Activated CD8-positive, alpha-beta T cell treated with anti-CD3 and anti-CD28 coated beads, Interleukin-2, amount 10 ng/mL, durations not matched to agents 7 days and 5 days (primary cell): ENCODE measurements around the gene B4GALT5. TPM values are rescaled to one million over a fixed set of nuclear protein-coding genes. Genes with fewer than 3 reads are reported as not detected.
"Not testable (repeated sequence)": the region's sequence is repeated elsewhere in the genome, so short reads cannot be mapped to it uniquely, and the experiment has no call there.

Experiments
- ATAC-seq: fragments of 150-1000 bp; cut with Tn5 transposase; one replicate; pipeline ENCODE4 v1.10.0; 2021; ENCODE audit warnings: moderate library complexity
- CTCF ChIA-PET: fragments of 350-600 bp; sonication (Branson Sonifier 250); formaldehyde crosslinking; loops from one replicate; lab custom pipeline; 2021; ENCODE audit warnings: antibody characterized with exemption; lab: Charles Lee
- POLR2A ChIA-PET: fragments of 350-600 bp; sonication (Branson Sonifier 250); formaldehyde crosslinking; loops from one replicate; lab custom pipeline; 2021; ENCODE audit warnings: antibody characterized with exemption; lab: Charles Lee
- DNase-seq: peaks from one replicate; pipeline ENCODE4 v3.0.0-alpha.2; 2020
- H3K27ac Mint-ChIP-seq: one replicate; pipeline ENCODE4 v1.8.0; 2021; ENCODE audit warnings: mild to moderate bottlenecking, mixed read lengths
- H3K27me3 Mint-ChIP-seq: one replicate; pipeline ENCODE4 v1.8.0; 2021; ENCODE audit warnings: low read depth, mixed read lengths
- H3K36me3 Mint-ChIP-seq: one replicate; pipeline ENCODE4 v1.8.0; 2021; ENCODE audit warnings: low read depth, mixed read lengths
- H3K4me1 Mint-ChIP-seq: one replicate; pipeline ENCODE4 v1.8.0; 2021; ENCODE audit warnings: low read depth, mixed read lengths
- H3K4me3 Mint-ChIP-seq: one replicate; pipeline ENCODE4 v1.8.0; 2021; ENCODE audit warnings: mild to moderate bottlenecking, mixed read lengths
- H3K9me3 Mint-ChIP-seq: one replicate; pipeline ENCODE4 v1.8.0; 2022; ENCODE audit warnings: mixed read lengths; ENCODE audit not compliant: insufficient read depth
- total RNA-seq, 2 experiments: library from RNA; stranded (reverse); gene quantifications; one replicate each; pipeline ENCODE4 v1.2.3, GENCODE V29; 2021

The B4GALT5 gene
- 10 to 100 TPM; 13.3 to 13.4 TPM for total RNA-seq

- no peaks in the 10 kb centered on the region for H3K27me3 Mint-ChIP-seq
- CTCF ChIA-PET: interaction anchor here (0.5 to 4.4 kb wide), 4 partner anchors 44 to 171 kb away, joined by 3 to 19 read pairs (median 4); no protein-coding TSS in a partner anchor
- H3K27ac Mint-ChIP-seq: peak within 1 kb of the TSS; percentile 78
- DNase-seq (peak; percentile 65), ATAC-seq (peak; percentile 92)
- POLR2A ChIA-PET: interaction anchor here (0.7 to 1.2 kb wide), 2 partner anchors 172 to 202 kb away, joined by 3 read pairs; no protein-coding TSS in a partner anchor
- no peaks in the 10 kb centered on the region for H3K36me3 Mint-ChIP-seq
- H3K4me3 Mint-ChIP-seq: peak within 1 kb of the TSS; percentile 81
- H3K4me1 Mint-ChIP-seq: peaks cover 26% of the 10 kb centered on the region
- H3K9me3 Mint-ChIP-seq: no peaks in the 10 kb centered on the region
Measured at GRCh38 chr20:49713753-49714712, at the start of gene B4GALT5. B4GALT5 (minus strand) TSS chr20:49713878; CDS start chr20:49713690, 188 bp downstream.

GRCh38 chr20:49762940-49763766 lies 49.5 kb upstream of the B4GALT5 start:
- Mint-ChIP-seq H3K27me3 (peaks cover 49% of the 10 kb centered on the region), H3K27ac (no peak overlapping the region), H3K4me1 (peaks cover 15% of the 10 kb centered on the region), H3K4me3 (no peak overlapping the region), H3K36me3 (peaks cover 4% of the 10 kb centered on the region), H3K9me3 (no peaks in the 10 kb centered on the region)
- no peak for DNase-seq
- ChIA-PET POLR2A (no interaction called here), CTCF (no interaction called here)
- no peak for ATAC-seq

GRCh38 chr20:49761888-49762287 lies 48.2 kb upstream of the B4GALT5 start:
- H3K4me3 Mint-ChIP-seq, ATAC-seq, H3K9me3 Mint-ChIP-seq, H3K4me1 Mint-ChIP-seq, H3K27ac Mint-ChIP-seq, H3K36me3 Mint-ChIP-seq, CTCF ChIA-PET, POLR2A ChIA-PET, DNase-seq: not testable (repeated sequence)
- H3K27me3 Mint-ChIP-seq: peaks cover 53% of the 10 kb centered on the region

GRCh38 chr20:49759266-49759950 lies 45.7 kb upstream of the B4GALT5 start:
- ATAC-seq: no peak
- Mint-ChIP-seq H3K4me3 (no peak overlapping the region), H3K27me3 (peaks cover 48% of the 10 kb centered on the region), H3K36me3 (no peaks in the 10 kb centered on the region), H3K9me3 (no peaks in the 10 kb centered on the region), H3K27ac (no peak overlapping the region), H3K4me1 (no peaks in the 10 kb centered on the region)
- POLR2A ChIA-PET: no interaction called here
- CTCF ChIA-PET: interaction anchor here (1.6 kb wide), 1 partner anchor 42 kb away, joined by 4 read pairs; no protein-coding TSS in a partner anchor
- DNase-seq: no peak

- H3K9me3 Mint-ChIP-seq: no peaks in the 10 kb centered on the region
- peaks cover 46% of the 10 kb centered on the region for H3K27me3 Mint-ChIP-seq
- H3K27ac Mint-ChIP-seq: no peak overlapping the region
- POLR2A ChIA-PET: no interaction called here
- H3K4me3 Mint-ChIP-seq: no peak overlapping the region
- no peaks in the 10 kb centered on the region for H3K4me1 Mint-ChIP-seq
- DNase-seq (no peak), ATAC-seq (no peak)
- H3K36me3 Mint-ChIP-seq: no peaks in the 10 kb centered on the region
- CTCF ChIA-PET: interaction anchor here (1.5 to 1.6 kb wide), 2 partner anchors 43 to 148 kb away, joined by 4 read pairs; no protein-coding TSS in a partner anchor
Measured at GRCh38 chr20:49758781-49759180, 45.1 kb upstream of the B4GALT5 start.

- Mint-ChIP-seq H3K27me3 (peaks cover 47% of the 10 kb centered on the region), H3K4me1 (no peaks in the 10 kb centered on the region), H3K36me3 (no peaks in the 10 kb centered on the region), H3K9me3 (no peaks in the 10 kb centered on the region), H3K27ac (no peak overlapping the region), H3K4me3 (no peak overlapping the region)
- ATAC-seq (no peak), DNase-seq (no peak)
- ChIA-PET POLR2A (interaction anchor here (0.7 kb wide), 1 partner anchor 55 kb away, joined by 4 read pairs; the partner anchor contains the start of gene SLC9A8), CTCF (interaction anchor here (1.5 to 1.6 kb wide), 2 partner anchors 44 to 147 kb away, joined by 4 read pairs; no protein-coding TSS in a partner anchor)
Measured at GRCh38 chr20:49757597-49757996, 43.9 kb upstream of the B4GALT5 start.

GRCh38 chr20:49756241-49756640 lies 42.6 kb upstream of the B4GALT5 start:
- Mint-ChIP-seq H3K27ac (no peak overlapping the region), H3K4me3 (no peak overlapping the region), H3K9me3 (no peaks in the 10 kb centered on the region), H3K4me1 (peaks cover 8% of the 10 kb centered on the region), H3K36me3 (no peaks in the 10 kb centered on the region), H3K27me3 (peaks cover 47% of the 10 kb centered on the region)
- no peak for DNase-seq
- CTCF ChIA-PET: interaction anchor here (0.9 kb wide), 1 partner anchor 20 kb away, joined by 4 read pairs; no protein-coding TSS in a partner anchor
- no peak for ATAC-seq
- POLR2A ChIA-PET: no interaction called here

- H3K27ac Mint-ChIP-seq: no peak overlapping the region
Measured at GRCh38 chr20:49754596-49754995, 40.9 kb upstream of the B4GALT5 start.

GRCh38 chr20:49753133-49753532 lies 39.5 kb upstream of the B4GALT5 start:
- Mint-ChIP-seq H3K4me3 (no peak overlapping the region), H3K36me3 (no peaks in the 10 kb centered on the region), H3K27ac (no peak overlapping the region), H3K9me3 (no peaks in the 10 kb centered on the region), H3K27me3 (peaks cover 33% of the 10 kb centered on the region), H3K4me1 (peaks cover 18% of the 10 kb centered on the region)
- ChIA-PET POLR2A (no interaction called here), CTCF (no interaction called here)
- DNase-seq: no peak
- ATAC-seq: no peak

More at GRCh38 chr20:49754596-49754995, 40.9 kb upstream of the B4GALT5 start:
- Mint-ChIP-seq H3K4me1 (peaks cover 18% of the 10 kb centered on the region), H3K36me3 (no peaks in the 10 kb centered on the region), H3K9me3 (no peaks in the 10 kb centered on the region), H3K4me3 (no peak overlapping the region), H3K27me3 (peaks cover 40% of the 10 kb centered on the region)
- POLR2A ChIA-PET: no interaction called here
- CTCF ChIA-PET: interaction anchor here (1.5 kb wide), 1 partner anchor 91 kb away, joined by 6 read pairs; no protein-coding TSS in a partner anchor
- DNase-seq (no peak), ATAC-seq (no peak)

GRCh38 chr20:49752201-49752903 lies 38.7 kb upstream of the B4GALT5 start:
- POLR2A ChIA-PET: no interaction called here
- ATAC-seq: no peak
- peaks cover 29% of the 10 kb centered on the region for H3K27me3 Mint-ChIP-seq
- CTCF ChIA-PET: interaction anchor here (0.8 to 1.7 kb wide), 2 partner anchors 77 to 319 kb away, joined by 3 read pairs; no protein-coding TSS in a partner anchor
- no peak overlapping the region for H3K27ac Mint-ChIP-seq
- H3K9me3 Mint-ChIP-seq: no peaks in the 10 kb centered on the region
- peaks cover 18% of the 10 kb centered on the region for H3K4me1 Mint-ChIP-seq
- H3K36me3 Mint-ChIP-seq: no peaks in the 10 kb centered on the region
- H3K4me3 Mint-ChIP-seq: no peak overlapping the region
- DNase-seq: no peak
